Measurements from ENCODE around the gene SLC6A11. TPM values are rescaled to one million over a fixed set of nuclear protein-coding genes. Genes with fewer than 3 reads are reported as not detected.

SLC6A11 gene
- total and polyA plus RNA-seq, 2 of the 13 experiments (the other 11 are each of a cell fraction or from before 2014, with no cell fraction given), result 17.9 to 34.5 TPM

DNA sequence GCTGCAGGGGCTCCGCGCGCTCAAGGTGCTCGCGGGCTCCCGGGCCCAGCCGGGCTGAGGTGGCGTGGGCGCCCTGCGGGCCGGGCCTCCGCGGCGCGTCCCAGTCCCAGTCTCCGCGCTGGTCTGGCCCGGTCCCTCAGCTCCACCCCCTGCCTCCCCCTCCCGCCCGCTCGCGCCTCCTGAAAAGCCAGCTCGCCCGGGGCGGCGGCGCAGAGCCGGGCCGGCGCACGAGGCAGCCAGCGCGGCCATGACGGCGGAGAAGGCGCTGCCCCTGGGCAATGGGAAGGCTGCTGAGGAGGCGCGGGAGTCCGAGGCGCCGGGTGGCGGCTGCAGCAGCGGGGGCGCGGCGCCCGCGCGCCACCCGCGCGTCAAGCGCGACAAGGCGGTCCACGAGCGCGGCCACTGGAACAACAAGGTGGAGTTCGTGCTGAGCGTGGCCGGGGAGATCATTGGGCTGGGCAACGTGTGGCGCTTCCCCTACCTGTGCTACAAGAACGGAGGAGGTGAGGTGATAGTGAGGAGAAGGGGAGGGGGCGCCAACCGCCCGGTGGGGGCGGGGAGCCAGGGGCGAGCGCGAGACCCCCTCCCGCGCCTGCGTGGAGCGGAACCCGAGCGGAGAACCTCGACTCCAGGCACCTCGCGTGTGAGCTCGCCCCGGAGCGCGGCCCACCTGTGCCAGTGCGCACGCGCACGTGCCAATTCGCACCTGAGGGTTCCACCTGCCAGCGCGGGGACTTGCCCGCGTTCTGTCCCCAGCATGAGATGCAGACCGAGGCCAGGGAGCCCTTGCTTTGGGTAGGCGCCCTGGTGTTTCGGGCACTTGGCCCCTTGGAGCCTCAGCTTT is at the start of gene SLC6A11 (continued):
- TF ChIP-seq ZIK1 (CRISPR knock-in tag; IDR thresholded peaks at IDR 0.05; ENCODE audit: borderline replicate concordance, low read depth) (0 out of 2 replicates have a peak, but pooled peaks have one; percentile 46), TCF7 (IDR thresholded peaks at IDR 0.05; ENCODE audit: low read depth) (no peak), HDAC1 (CRISPR knock-in tag; IDR thresholded peaks at IDR 0.05) (peak; percentile 38; the same call in 1 of the 2 replicates), ZFY (CRISPR knock-in tag; IDR thresholded peaks at IDR 0.05) (peak; percentile 77), ZBTB7A (CRISPR knock-in tag; IDR thresholded peaks at IDR 0.05) (peak; percentile 84), ZNF616 (CRISPR knock-in tag; IDR thresholded peaks at IDR 0.05; ENCODE audit: low read depth) (peak; percentile 45; the same call in 1 of the 2 replicates), MYC (CRISPR knock-in tag; IDR thresholded peaks at IDR 0.05; ENCODE audit: borderline replicate concordance) (peak; percentile 54; the same call in 1 of the 2 replicates), ZBTB42 (CRISPR knock-in tag; IDR thresholded peaks at IDR 0.05) (0 out of 2 replicates have a peak, but pooled peaks have one; percentile 41), ZNF883 (CRISPR knock-in tag; IDR thresholded peaks at IDR 0.05; ENCODE audit: not compliant biosample characterization) (peak; percentile 44), CCDC6 (CRISPR knock-in tag; IDR thresholded peaks at IDR 0.05) (0 out of 2 replicates have a peak, but pooled peaks have one; percentile 13), ZNF329 (CRISPR knock-in tag; IDR thresholded peaks at IDR 0.05; ENCODE audit: low read depth) (0 out of 2 replicates have a peak, but pooled peaks have one; percentile 19), HCFC1 (IDR thresholded peaks at IDR 0.05; ENCODE audit: low read depth, low read length) (no peak), RBFOX2 (IDR thresholded peaks at IDR 0.05; ENCODE audit: low read depth, low read length) (peak; percentile 88), ZNF790 (CRISPR knock-in tag; IDR thresholded peaks at IDR 0.05; ENCODE audit: borderline replicate concordance) (peak; percentile 58; the same call in 1 of the 2 replicates), SP2 (CRISPR knock-in tag; IDR thresholded peaks at IDR 0.05) (0 out of 2 replicates have a peak, but pooled peaks have one; percentile 28), SPEN (CRISPR knock-in tag; IDR thresholded peaks at IDR 0.05; ENCODE audit: low read depth) (peak; percentile 31; the same call in 1 of the 2 replicates), TOPORS (CRISPR knock-in tag; IDR thresholded peaks at IDR 0.05) (peak; percentile 21; the same call in 1 of the 2 replicates), ZNF331 (CRISPR knock-in tag; IDR thresholded peaks at IDR 0.05) (peak; percentile 6; the same call in 1 of the 2 replicates)
- TF ChIP-seq, protein P1, sequence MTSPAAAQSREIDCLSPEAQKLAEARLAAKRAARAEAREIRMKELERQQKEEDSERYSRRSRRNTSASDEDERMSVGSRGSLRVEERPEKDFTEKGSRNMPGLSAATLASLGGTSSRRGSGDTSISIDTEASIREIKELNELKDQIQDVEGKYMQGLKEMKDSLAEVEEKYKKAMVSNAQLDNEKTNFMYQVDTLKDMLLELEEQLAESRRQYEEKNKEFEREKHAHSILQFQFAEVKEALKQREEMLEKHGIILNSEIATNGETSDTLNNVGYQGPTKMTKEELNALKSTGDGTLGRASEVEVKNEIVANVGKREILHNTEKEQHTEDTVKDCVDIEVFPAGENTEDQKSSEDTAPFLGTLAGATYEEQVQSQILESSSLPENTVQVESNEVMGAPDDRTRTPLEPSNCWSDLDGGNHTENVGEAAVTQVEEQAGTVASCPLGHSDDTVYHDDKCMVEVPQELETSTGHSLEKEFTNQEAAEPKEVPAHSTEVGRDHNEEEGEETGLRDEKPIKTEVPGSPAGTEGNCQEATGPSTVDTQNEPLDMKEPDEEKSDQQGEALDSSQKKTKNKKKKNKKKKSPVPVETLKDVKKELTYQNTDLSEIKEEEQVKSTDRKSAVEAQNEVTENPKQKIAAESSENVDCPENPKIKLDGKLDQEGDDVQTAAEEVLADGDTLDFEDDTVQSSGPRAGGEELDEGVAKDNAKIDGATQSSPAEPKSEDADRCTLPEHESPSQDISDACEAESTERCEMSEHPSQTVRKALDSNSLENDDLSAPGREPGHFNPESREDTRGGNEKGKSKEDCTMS (CRISPR knock-in tag; conservative IDR thresholded peaks at IDR 0.05), result no peak
- TF ChIP-seq, protein P2, sequence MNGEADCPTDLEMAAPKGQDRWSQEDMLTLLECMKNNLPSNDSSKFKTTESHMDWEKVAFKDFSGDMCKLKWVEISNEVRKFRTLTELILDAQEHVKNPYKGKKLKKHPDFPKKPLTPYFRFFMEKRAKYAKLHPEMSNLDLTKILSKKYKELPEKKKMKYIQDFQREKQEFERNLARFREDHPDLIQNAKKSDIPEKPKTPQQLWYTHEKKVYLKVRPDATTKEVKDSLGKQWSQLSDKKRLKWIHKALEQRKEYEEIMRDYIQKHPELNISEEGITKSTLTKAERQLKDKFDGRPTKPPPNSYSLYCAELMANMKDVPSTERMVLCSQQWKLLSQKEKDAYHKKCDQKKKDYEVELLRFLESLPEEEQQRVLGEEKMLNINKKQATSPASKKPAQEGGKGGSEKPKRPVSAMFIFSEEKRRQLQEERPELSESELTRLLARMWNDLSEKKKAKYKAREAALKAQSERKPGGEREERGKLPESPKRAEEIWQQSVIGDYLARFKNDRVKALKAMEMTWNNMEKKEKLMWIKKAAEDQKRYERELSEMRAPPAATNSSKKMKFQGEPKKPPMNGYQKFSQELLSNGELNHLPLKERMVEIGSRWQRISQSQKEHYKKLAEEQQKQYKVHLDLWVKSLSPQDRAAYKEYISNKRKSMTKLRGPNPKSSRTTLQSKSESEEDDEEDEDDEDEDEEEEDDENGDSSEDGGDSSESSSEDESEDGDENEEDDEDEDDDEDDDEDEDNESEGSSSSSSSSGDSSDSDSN (CRISPR knock-in tag; IDR thresholded peaks at IDR 0.05), result peak; percentile 69; the same call in 1 of the 2 replicates
- TF ChIP-seq, protein P3, sequence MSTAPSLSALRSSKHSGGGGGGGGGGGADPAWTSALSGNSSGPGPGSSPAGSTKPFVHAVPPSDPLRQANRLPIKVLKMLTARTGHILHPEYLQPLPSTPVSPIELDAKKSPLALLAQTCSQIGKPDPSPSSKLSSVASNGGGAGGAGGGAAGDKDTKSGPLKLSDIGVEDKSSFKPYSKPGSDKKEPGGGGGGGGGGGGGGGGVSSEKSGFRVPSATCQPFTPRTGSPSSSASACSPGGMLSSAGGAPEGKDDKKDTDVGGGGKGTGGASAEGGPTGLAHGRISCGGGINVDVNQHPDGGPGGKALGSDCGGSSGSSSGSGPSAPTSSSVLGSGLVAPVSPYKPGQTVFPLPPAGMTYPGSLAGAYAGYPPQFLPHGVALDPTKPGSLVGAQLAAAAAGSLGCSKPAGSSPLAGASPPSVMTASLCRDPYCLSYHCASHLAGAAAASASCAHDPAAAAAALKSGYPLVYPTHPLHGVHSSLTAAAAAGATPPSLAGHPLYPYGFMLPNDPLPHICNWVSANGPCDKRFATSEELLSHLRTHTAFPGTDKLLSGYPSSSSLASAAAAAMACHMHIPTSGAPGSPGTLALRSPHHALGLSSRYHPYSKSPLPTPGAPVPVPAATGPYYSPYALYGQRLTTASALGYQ (CRISPR knock-in tag; IDR thresholded peaks at IDR 0.05), result peak; percentile 19; the same call in 1 of the 2 replicates

Data from HepG2 (cell line).